ENCODE results near the gene ZNF839.

DNA sequence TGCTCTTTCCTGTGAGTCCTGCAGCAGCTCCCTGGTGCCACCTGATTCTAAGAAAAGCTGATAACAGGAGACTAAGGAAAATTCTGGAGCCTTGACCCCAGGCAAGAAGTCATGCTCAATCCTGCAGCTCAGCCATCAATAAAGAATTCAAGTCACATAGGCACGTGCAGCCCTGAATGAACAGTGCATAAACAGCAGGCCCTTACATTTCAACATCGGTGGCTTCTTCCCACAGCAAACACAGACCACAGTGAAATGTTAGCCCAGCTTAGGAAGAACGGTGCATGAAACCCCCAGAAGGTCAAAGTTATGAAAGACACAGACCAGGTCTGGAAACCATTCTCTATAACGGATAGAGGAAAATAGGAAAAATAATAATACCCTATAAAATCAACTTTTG, 32.7 kb downstream of the ZNF839 start:
- TF ChIP-seq POLR2A (IDR thresholded peaks at IDR 0.05): no peak
- TF ChIP-seq, protein P1, sequence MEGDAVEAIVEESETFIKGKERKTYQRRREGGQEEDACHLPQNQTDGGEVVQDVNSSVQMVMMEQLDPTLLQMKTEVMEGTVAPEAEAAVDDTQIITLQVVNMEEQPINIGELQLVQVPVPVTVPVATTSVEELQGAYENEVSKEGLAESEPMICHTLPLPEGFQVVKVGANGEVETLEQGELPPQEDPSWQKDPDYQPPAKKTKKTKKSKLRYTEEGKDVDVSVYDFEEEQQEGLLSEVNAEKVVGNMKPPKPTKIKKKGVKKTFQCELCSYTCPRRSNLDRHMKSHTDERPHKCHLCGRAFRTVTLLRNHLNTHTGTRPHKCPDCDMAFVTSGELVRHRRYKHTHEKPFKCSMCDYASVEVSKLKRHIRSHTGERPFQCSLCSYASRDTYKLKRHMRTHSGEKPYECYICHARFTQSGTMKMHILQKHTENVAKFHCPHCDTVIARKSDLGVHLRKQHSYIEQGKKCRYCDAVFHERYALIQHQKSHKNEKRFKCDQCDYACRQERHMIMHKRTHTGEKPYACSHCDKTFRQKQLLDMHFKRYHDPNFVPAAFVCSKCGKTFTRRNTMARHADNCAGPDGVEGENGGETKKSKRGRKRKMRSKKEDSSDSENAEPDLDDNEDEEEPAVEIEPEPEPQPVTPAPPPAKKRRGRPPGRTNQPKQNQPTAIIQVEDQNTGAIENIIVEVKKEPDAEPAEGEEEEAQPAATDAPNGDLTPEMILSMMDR (IDR thresholded peaks at IDR 0.05): no peak
